Measurements from ENCODE around the gene CHIA.

Gene CHIA

GRCh38 chr1:111275780-111276433 lies 14.7 kb upstream of the CHIA start:
- TF ChIP-seq POLR2AphosphoS5 (IDR thresholded peaks at IDR 0.05; ENCODE audit: low read depth) (no peak), SPI1 (IDR thresholded peaks at IDR 0.05; ENCODE audit: borderline replicate concordance, low read depth) (no peak)
- TF ChIP-seq, protein P1, sequence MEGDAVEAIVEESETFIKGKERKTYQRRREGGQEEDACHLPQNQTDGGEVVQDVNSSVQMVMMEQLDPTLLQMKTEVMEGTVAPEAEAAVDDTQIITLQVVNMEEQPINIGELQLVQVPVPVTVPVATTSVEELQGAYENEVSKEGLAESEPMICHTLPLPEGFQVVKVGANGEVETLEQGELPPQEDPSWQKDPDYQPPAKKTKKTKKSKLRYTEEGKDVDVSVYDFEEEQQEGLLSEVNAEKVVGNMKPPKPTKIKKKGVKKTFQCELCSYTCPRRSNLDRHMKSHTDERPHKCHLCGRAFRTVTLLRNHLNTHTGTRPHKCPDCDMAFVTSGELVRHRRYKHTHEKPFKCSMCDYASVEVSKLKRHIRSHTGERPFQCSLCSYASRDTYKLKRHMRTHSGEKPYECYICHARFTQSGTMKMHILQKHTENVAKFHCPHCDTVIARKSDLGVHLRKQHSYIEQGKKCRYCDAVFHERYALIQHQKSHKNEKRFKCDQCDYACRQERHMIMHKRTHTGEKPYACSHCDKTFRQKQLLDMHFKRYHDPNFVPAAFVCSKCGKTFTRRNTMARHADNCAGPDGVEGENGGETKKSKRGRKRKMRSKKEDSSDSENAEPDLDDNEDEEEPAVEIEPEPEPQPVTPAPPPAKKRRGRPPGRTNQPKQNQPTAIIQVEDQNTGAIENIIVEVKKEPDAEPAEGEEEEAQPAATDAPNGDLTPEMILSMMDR (IDR thresholded peaks at IDR 0.05; ENCODE audit: insufficient read depth, low read length): no peak
- TF ChIP-seq, protein P2, sequence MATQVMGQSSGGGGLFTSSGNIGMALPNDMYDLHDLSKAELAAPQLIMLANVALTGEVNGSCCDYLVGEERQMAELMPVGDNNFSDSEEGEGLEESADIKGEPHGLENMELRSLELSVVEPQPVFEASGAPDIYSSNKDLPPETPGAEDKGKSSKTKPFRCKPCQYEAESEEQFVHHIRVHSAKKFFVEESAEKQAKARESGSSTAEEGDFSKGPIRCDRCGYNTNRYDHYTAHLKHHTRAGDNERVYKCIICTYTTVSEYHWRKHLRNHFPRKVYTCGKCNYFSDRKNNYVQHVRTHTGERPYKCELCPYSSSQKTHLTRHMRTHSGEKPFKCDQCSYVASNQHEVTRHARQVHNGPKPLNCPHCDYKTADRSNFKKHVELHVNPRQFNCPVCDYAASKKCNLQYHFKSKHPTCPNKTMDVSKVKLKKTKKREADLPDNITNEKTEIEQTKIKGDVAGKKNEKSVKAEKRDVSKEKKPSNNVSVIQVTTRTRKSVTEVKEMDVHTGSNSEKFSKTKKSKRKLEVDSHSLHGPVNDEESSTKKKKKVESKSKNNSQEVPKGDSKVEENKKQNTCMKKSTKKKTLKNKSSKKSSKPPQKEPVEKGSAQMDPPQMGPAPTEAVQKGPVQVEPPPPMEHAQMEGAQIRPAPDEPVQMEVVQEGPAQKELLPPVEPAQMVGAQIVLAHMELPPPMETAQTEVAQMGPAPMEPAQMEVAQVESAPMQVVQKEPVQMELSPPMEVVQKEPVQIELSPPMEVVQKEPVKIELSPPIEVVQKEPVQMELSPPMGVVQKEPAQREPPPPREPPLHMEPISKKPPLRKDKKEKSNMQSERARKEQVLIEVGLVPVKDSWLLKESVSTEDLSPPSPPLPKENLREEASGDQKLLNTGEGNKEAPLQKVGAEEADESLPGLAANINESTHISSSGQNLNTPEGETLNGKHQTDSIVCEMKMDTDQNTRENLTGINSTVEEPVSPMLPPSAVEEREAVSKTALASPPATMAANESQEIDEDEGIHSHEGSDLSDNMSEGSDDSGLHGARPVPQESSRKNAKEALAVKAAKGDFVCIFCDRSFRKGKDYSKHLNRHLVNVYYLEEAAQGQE (IDR thresholded peaks at IDR 0.05; ENCODE audit: insufficient replicate concordance, low read depth): no peak
- peaks cover 2% of the 10 kb centered on the region for H3K27me3 ChIP-seq (ENCODE audit: insufficient read depth, poor library complexity, severe bottlenecking)
- no peak for DNase-seq (ENCODE audit: low read depth in 1 of 2, low spot score in 1 of 2)
- H3K27ac ChIP-seq (replicated peaks): no peak overlapping the region
- H3K4me3 ChIP-seq (replicated peaks; ENCODE audit: insufficient read depth, low read length): no peak overlapping the region

DNA sequence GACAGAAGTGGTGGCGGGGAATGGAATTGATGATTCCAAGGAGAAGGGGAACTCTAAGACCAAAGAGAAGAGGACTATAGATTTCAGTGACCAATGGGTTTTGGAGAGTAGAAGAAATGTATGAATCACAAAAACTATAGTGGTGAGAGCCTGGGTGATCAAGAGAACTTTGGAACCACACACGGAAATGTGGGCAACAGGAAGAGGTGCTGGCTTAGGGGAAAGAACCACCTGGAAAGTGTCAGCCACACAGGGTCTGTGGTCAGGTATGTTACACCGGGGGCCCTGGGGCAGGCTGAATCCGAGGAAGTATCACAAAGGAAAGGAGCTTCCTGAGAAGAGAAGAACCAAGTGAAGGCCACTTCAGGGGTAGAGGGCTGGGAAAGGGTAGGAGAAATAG lies 11.5 kb upstream of the CHIA start:
- H3K27ac ChIP-seq (replicated peaks): no peak overlapping the region
- no peak for DNase-seq (ENCODE audit: low read depth in 1 of 2, low spot score in 1 of 2)
- TF ChIP-seq, protein P2 (IDR thresholded peaks at IDR 0.05; ENCODE audit: insufficient replicate concordance, low read depth): no peak
- TF ChIP-seq GABPA (IDR thresholded peaks at IDR 0.05; ENCODE audit: low read depth) (no peak), SPI1 (IDR thresholded peaks at IDR 0.05; ENCODE audit: borderline replicate concordance, low read depth) (no peak), POLR2AphosphoS5 (IDR thresholded peaks at IDR 0.05; ENCODE audit: low read depth) (no peak)
- TF ChIP-seq, protein P1 (IDR thresholded peaks at IDR 0.05; ENCODE audit: insufficient read depth, low read length): no peak
- H3K27me3 ChIP-seq (ENCODE audit: insufficient read depth, poor library complexity, severe bottlenecking): peaks cover 2% of the 10 kb centered on the region
- H3K4me3 ChIP-seq (replicated peaks; ENCODE audit: insufficient read depth, low read length): no peak overlapping the region

DNA sequence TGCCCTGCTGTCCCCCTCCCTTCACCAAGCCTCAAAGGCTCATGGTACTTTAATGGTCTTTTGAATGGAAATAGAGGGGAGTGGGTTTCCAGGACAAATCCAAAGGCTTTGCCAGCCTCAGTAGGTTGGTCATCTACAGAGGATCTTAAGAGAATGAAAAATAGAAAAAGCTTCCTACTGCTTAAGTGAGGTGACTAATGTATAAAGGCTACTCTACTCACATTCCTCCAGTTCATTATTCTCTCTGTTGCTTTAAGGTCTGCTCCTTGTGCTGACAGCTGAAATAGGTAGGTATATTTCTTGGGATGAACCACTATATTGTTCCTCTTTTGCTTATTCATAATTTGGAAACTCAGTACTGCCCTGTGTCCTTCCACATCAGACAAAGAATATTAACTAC lies 10.4 kb upstream of the CHIA start:
- no peak for DNase-seq (ENCODE audit: low read depth in 1 of 2, low spot score in 1 of 2)
- H3K4me3 ChIP-seq (replicated peaks; ENCODE audit: insufficient read depth, low read length): no peak overlapping the region
- H3K27ac ChIP-seq (replicated peaks): no peak overlapping the region
- H3K27me3 ChIP-seq (ENCODE audit: insufficient read depth, poor library complexity, severe bottlenecking): peaks cover 2% of the 10 kb centered on the region
- TF ChIP-seq GABPA (IDR thresholded peaks at IDR 0.05; ENCODE audit: low read depth): no peak
- no peak for TF ChIP-seq POLR2AphosphoS5 (IDR thresholded peaks at IDR 0.05; ENCODE audit: low read depth)
- TF ChIP-seq, protein P1 (IDR thresholded peaks at IDR 0.05; ENCODE audit: insufficient read depth, low read length): no peak
- no peak for TF ChIP-seq SPI1 (IDR thresholded peaks at IDR 0.05; ENCODE audit: borderline replicate concordance, low read depth)
- TF ChIP-seq, protein P2 (IDR thresholded peaks at IDR 0.05; ENCODE audit: insufficient replicate concordance, low read depth): no peak

Data from HL-60 (cell line).